ENCODE data around the gene EHD4.

DNA sequence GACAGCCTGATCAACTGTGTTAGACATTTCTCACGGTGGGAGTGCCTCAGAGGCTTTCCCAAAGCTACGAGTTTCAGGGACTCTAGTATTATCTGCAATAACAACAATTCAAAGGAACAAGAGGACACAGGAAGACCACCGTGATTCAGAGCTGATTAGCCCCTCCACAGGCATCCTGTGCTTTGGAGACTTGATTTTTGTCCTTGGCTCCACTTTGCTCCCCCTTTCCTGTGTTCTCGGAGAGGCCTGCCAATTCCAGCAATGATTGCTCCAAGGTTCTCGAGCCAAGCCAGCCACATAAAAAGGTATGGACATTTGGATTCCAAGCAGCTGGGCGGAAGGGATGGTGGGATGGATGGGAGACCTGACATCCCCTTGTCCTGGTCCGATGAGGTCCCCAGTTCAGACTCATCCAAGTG, 14.3 kb downstream of the EHD4 start:
- TF ChIP-seq, protein P1, sequence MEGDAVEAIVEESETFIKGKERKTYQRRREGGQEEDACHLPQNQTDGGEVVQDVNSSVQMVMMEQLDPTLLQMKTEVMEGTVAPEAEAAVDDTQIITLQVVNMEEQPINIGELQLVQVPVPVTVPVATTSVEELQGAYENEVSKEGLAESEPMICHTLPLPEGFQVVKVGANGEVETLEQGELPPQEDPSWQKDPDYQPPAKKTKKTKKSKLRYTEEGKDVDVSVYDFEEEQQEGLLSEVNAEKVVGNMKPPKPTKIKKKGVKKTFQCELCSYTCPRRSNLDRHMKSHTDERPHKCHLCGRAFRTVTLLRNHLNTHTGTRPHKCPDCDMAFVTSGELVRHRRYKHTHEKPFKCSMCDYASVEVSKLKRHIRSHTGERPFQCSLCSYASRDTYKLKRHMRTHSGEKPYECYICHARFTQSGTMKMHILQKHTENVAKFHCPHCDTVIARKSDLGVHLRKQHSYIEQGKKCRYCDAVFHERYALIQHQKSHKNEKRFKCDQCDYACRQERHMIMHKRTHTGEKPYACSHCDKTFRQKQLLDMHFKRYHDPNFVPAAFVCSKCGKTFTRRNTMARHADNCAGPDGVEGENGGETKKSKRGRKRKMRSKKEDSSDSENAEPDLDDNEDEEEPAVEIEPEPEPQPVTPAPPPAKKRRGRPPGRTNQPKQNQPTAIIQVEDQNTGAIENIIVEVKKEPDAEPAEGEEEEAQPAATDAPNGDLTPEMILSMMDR (IDR thresholded peaks at IDR 0.05), result no peak
- TF ChIP-seq POLR2A (IDR thresholded peaks at IDR 0.05), result no peak
